Measurements from ENCODE around the gene ZBTB43. TPM values are rescaled to one million over a fixed set of nuclear protein-coding genes. Genes with fewer than 3 reads are reported as not detected.

Gene ZBTB43
- total RNA-seq, 2 donors from 2014 or later, result 17.4 to 24.2 TPM

DNA sequence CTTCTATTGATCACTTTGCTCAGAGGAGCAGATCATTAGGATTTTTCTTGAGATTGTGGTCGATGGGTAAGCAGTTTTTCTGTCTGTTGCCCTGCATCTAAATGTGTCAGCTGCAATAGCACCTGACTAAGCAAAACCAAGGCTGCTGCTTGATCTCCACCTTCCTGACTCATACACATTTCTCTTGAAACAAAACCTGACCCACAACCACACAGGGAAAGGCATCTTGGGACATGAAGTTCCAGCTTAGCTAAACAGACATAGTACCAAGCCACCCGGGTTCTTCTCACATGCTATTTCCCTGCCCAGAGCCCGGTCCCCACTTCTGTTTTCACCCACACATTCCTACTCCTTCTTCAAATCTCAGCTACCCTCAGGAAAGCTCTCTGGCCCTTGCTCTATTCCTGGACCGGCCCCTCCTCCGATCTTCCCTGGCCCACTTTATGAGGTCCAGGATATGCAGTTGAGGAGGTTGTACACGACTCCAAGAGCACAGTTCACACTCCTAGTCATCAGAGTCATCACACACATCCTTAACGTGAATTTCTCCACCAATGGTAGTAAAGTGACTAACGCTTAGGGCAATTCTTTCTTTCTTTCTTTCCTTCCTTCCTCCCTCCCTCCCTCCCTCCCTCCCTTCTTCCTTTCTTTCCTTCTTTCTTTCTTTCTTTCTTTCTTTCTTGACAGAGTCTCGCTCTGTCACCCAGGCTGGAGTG is 16.0 kb upstream of the ZBTB43 start:
- Mint-ChIP-seq H3K9me3 (no peaks in the 10 kb centered on the region), H3K27ac (no peak overlapping the region), H3K4me3 (no peak overlapping the region), H3K27me3 (ENCODE audit: insufficient read depth) (peaks cover 59% of the 10 kb centered on the region), H3K36me3 (ENCODE audit: low read depth) (no peaks in the 10 kb centered on the region), H3K4me1 (no peaks in the 10 kb centered on the region)
- peaks cover 14% of the 10 kb centered on the region for H3K27me3 ChIP-seq (ENCODE audit: control insufficient read depth, insufficient read depth, low read length, poor library complexity, severe bottlenecking)
- WGBS, 2 experiments (ENCODE audit: insufficient coverage in 1 of 2, insufficient read length in 1 of 2), result 73% methylated on average over 9 of the region's 9 CpGs
- H3K9ac ChIP-seq (ENCODE audit: extremely low read depth, low read length, poor library complexity, severe bottlenecking), result no peak overlapping the region
- H3K27ac ChIP-seq (ENCODE audit: low read depth, low read length), result no peak overlapping the region
- TF ChIP-seq, protein P1, sequence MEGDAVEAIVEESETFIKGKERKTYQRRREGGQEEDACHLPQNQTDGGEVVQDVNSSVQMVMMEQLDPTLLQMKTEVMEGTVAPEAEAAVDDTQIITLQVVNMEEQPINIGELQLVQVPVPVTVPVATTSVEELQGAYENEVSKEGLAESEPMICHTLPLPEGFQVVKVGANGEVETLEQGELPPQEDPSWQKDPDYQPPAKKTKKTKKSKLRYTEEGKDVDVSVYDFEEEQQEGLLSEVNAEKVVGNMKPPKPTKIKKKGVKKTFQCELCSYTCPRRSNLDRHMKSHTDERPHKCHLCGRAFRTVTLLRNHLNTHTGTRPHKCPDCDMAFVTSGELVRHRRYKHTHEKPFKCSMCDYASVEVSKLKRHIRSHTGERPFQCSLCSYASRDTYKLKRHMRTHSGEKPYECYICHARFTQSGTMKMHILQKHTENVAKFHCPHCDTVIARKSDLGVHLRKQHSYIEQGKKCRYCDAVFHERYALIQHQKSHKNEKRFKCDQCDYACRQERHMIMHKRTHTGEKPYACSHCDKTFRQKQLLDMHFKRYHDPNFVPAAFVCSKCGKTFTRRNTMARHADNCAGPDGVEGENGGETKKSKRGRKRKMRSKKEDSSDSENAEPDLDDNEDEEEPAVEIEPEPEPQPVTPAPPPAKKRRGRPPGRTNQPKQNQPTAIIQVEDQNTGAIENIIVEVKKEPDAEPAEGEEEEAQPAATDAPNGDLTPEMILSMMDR (conservative IDR thresholded peaks at IDR 0.05), result no peak
- H3K36me3 ChIP-seq (ENCODE audit: control insufficient read depth, insufficient read depth, low read length), result no peaks in the 10 kb centered on the region
- no peaks in the 10 kb centered on the region for H3K9me3 ChIP-seq (ENCODE audit: control insufficient read depth, low read length)
- no peaks in the 10 kb centered on the region for H3K4me1 ChIP-seq (ENCODE audit: control insufficient read depth, insufficient read depth, low read length)
- H3K4me3 ChIP-seq (ENCODE audit: low read length), result no peak overlapping the region
- no peak for DNase-seq

DNA sequence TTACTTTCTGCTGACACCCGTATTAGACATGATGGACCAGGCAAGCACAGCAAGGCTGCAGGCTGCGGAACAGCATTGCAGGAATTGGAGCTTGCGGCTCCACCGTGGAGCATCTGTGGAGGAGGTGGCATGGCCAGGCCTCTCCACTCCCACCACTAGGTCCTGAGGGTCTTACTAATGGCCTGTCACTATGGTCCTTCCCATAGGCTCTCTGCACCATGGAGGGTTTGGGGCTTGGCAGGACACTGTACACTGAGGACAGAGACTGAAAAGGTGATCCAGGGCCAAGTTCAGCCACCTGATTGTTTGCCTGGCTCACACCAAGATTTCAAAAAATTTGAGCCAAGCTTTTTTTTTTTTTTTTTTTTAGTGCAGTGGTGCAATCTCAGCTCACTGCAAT is 14.3 kb upstream of the ZBTB43 start:
- TF ChIP-seq, protein P1 (conservative IDR thresholded peaks at IDR 0.05), result no peak
- Histone ChIP-seq H3K27me3 (ENCODE audit: control insufficient read depth, insufficient read depth, low read length, poor library complexity, severe bottlenecking) (peaks cover 14% of the 10 kb centered on the region), H3K9ac (ENCODE audit: extremely low read depth, low read length, poor library complexity, severe bottlenecking) (no peak overlapping the region), H3K27ac (ENCODE audit: low read depth, low read length) (no peak overlapping the region), H3K4me3 (ENCODE audit: low read length) (no peak overlapping the region), H3K4me1 (ENCODE audit: control insufficient read depth, insufficient read depth, low read length) (no peaks in the 10 kb centered on the region), H3K36me3 (ENCODE audit: control insufficient read depth, insufficient read depth, low read length) (no peaks in the 10 kb centered on the region), H3K9me3 (ENCODE audit: control insufficient read depth, low read length) (no peaks in the 10 kb centered on the region)
- Mint-ChIP-seq H3K27ac (no peak overlapping the region), H3K27me3 (ENCODE audit: insufficient read depth) (peaks cover 58% of the 10 kb centered on the region), H3K36me3 (ENCODE audit: low read depth) (no peaks in the 10 kb centered on the region), H3K4me1 (no peaks in the 10 kb centered on the region), H3K9me3 (no peaks in the 10 kb centered on the region), H3K4me3 (no peak overlapping the region)
- DNase-seq, result no peak
- 92 to 94% methylated on average over 4 of the region's 4 CpGs for WGBS, 2 experiments (ENCODE audit: insufficient coverage in 1 of 2, insufficient read length in 1 of 2)

DNA sequence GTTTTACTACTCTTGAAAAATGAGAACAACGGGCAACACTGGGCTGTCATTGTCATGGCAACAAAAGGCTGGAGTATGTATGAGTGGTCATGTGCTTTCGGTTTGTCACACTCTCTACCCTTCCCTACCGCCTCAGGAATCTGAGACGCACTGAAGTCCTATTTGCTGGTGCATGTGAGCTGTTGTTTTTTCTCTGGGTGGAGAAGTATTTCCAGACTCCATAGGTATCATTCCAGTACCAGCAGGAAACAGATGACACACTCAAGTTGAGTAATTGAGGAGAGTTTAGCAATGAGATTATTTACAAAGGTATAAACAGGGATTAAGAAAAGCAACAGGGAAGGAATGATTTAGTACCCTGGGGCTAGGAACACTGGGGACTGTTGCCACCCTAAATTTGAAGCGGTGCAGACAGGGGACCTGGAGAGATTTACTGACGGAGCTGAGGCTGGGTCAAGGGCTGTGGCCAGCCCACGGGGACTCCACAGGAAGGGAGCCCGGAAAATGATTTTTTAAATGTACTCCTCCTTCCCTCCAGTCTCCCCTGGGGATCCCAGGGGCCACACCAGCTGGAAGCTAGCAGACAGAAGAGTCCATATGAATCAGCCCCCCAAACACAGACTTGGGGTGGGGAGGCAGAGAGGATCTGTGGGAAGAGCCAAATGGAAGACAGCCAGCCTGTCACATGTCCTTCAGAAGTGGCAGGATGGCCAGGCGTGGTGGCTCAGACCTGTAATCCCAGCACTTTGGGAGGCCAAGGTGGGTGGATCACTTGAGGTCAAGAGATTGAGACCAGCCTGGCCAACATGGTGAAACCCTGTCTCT is 13.2 kb upstream of the ZBTB43 start:
- Histone ChIP-seq H3K4me3 (ENCODE audit: low read length) (no peak overlapping the region), H3K27ac (ENCODE audit: low read depth, low read length) (no peak overlapping the region), H3K27me3 (ENCODE audit: control insufficient read depth, insufficient read depth, low read length, poor library complexity, severe bottlenecking) (peaks cover 11% of the 10 kb centered on the region), H3K4me1 (ENCODE audit: control insufficient read depth, insufficient read depth, low read length) (no peaks in the 10 kb centered on the region), H3K9me3 (ENCODE audit: control insufficient read depth, low read length) (no peaks in the 10 kb centered on the region), H3K9ac (ENCODE audit: extremely low read depth, low read length, poor library complexity, severe bottlenecking) (no peak overlapping the region), H3K36me3 (ENCODE audit: control insufficient read depth, insufficient read depth, low read length) (no peaks in the 10 kb centered on the region)
- WGBS, 2 experiments (ENCODE audit: insufficient coverage in 1 of 2, insufficient read length in 1 of 2), result 89 to 90% methylated on average over 3 to 9 of the region's 9 CpGs
- peaks cover 2% of the 10 kb centered on the region for H3K9me3 Mint-ChIP-seq
- no peak for DNase-seq
- TF ChIP-seq, protein P1 (conservative IDR thresholded peaks at IDR 0.05), result no peak
- H3K27me3 Mint-ChIP-seq (ENCODE audit: insufficient read depth), result peaks cover 52% of the 10 kb centered on the region
- no peak overlapping the region for H3K4me3 Mint-ChIP-seq
- no peaks in the 10 kb centered on the region for H3K4me1 Mint-ChIP-seq
- no peak overlapping the region for H3K27ac Mint-ChIP-seq
- no peaks in the 10 kb centered on the region for H3K36me3 Mint-ChIP-seq (ENCODE audit: low read depth)

Data from endodermal cell (in vitro differentiated cells).